HG03139 (cell line): ENCODE results near the gene USP9Y.

ENCODE experiments used
- ATAC-seq: cut with Tn5 transposase; IDR thresholded peaks from one replicate; pipeline ENCODE4 v1.9.1; 2021; ENCODE audit not compliant: unreplicated experiment

The USP9Y gene

DNA sequence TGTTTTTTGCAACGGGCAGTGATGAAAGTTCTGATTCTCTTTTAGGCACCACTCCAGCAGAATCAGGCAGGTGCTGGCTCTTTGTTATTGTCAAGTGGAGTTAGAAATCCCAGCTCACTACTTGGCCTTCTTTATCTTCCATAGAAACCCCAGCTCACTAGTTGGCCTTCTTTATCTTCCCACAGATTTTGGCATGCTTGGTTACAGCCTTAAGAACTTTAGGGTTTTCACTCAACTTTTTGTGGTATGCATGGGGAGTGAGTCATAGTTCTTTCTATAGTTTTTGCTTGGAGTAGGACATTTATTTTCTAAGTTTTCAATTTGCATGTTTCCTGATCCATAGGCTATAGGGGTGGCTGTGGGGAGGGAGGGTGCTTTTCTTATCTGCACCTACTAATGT, 55.0 kb downstream of the USP9Y start:
- no peak for ATAC-seq

- ATAC-seq: no peak
These were observed 64.9 kb downstream of the USP9Y start for GRCh38 chrY:12765976-12766375.

- no peak for ATAC-seq
These were observed 83.5 kb downstream of the USP9Y start for GRCh38 chrY:12784521-12784920.

DNA sequence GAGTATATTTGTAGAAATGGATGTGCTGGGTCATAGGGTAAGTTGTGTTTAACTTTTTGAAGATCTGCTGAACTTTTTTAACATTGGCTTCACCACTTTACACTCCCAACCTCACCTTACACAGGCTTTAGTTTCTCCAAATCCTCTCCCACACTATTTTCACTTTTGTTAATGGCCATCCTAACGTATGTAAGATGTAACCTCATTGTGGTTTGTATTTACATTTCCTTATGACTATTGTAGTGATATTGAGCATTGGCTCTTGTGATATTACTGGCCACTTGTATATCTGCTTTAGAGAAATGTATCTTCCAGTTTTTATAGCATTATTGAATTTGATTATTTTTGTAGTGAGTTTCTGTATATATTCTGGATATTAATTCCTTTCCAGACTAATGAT, 93.0 kb downstream of the USP9Y start:
- ATAC-seq: no peak

DNA sequence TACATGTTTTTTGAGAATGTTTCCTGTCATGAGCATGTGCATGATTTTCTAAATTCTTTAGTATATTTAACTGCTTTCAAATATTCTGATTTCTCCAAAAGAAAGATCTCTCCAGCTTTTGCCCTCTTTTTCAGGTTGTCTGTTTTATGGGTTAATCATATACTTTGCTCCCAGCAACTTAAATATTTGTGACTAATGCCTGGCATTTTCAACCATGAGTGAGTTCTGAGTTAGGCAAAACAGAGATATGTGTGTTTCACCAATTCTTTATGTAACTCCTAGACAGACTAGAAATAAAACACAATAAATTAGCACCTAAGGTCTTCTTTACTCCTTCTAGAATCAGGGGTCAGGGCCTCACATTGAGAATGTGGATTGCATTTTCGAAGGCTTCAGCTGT, 107.0 kb downstream of the USP9Y start:
- ATAC-seq: no peak

DNA sequence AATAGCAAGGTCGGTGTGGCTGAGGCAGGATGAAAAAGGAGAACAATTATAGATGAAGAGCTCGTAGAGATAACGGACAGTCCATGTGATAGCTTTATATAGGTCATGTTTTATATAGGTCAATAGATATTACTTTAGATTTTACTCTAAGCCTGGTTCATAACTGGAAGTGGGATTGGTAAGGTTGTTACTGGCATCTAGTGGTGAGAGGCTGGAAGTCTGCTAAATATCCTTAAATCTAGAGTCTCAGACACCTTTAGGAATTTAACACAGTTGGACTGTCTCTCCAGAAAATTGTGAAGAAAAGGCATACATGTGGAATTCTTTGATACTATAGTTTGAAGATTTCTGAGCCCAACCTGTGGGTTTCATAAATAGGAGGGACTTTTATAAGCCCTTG, 108.0 kb downstream of the USP9Y start:
- no peak for ATAC-seq

DNA sequence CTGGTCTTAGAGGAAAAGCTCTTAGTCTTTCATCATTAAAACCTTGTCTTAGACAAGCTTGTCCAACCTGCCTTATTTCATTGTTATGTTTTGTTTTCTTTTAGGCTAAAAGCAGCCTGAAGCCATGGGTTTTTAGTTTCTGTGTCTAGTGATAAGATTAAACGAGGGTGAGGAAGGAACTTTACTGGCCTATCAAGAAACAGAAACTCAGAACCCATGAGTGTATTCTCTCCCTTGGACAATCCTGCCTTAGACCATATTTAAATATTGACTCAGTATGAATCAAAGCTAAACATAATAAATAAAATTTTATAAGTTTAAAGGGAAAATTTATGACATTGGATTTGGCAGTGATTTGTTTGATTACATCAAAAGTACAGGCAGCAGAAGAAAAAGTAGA, 122.4 kb downstream of the USP9Y start:
- no peak for ATAC-seq

DNA sequence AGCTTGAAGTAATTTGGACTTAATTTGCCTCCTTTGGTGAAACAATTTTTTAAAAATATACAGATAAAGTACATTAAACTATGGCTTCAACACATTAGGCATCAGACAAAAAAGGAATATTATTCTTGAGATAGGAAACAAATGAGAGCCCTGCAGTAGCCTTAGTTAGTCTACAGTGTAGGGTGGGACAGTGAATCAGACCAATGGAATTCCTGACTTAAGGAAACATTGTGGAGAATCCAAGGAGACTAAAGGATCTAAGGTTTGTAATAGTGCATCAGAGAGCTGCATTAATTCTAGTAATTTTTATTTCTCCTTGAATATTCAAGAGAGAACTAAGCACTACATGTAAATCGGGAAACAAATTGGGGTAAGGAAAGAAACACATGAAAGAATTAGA, 125.8 kb downstream of the USP9Y start:
- ATAC-seq: no peak

DNA sequence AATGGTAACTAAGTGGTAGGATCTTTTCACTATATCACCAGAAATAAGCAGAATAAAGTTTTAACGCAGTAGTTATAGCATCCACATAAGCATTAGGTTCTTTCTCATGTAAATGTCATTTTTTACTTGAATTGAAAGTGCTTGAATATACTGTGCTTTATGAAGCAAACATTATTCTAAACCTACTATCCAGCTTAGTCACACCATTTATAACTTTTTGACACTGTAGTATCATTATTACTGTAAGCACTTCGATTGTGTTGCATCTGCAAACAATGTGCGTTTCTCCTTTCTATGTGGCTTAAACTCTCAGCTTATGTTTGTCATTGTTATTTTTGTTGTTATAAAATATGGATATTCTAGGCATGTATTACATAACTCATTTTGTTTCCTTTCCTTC, 132.3 kb downstream of the USP9Y start:
- ATAC-seq: no peak

DNA sequence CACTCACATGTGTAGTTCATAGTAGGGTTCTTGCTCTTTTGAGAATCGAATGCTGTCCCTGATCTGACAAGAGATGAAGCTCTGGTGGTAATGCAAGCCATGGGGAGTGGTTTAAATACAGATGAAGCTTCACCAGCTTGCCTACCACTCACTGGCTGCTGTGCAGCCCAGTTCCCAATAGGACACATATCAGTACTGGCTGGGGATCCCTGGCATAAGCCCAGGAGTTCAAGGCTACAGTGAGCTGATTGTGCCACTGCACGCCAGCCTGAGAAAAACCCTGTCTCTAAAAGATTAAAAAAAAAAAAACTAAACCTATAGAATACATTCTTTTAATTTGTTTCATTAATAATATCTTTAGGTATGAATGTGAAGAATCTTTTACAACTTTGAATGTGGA, 136.5 kb downstream of the USP9Y start:
- ATAC-seq: no peak

GRCh38 chrY:12841368-12841767, 140.3 kb downstream of the USP9Y start:
- ATAC-seq: no peak

- no peak for ATAC-seq
These were observed 145.8 kb downstream of the USP9Y start for GRCh38 chrY:12846793-12847192.

- ATAC-seq: no peak
These were observed 154.8 kb downstream of the USP9Y start for GRCh38 chrY:12855791-12856275.

GRCh38 chrY:12867960-12868359, 166.9 kb downstream of the USP9Y start:
- no peak for ATAC-seq

- no peak for ATAC-seq
These were observed 195.9 kb downstream of the USP9Y start for GRCh38 chrY:12896973-12897372.

GRCh38 chrY:12898604-12899003, 197.6 kb downstream of the USP9Y start:
- ATAC-seq: no peak

DNA sequence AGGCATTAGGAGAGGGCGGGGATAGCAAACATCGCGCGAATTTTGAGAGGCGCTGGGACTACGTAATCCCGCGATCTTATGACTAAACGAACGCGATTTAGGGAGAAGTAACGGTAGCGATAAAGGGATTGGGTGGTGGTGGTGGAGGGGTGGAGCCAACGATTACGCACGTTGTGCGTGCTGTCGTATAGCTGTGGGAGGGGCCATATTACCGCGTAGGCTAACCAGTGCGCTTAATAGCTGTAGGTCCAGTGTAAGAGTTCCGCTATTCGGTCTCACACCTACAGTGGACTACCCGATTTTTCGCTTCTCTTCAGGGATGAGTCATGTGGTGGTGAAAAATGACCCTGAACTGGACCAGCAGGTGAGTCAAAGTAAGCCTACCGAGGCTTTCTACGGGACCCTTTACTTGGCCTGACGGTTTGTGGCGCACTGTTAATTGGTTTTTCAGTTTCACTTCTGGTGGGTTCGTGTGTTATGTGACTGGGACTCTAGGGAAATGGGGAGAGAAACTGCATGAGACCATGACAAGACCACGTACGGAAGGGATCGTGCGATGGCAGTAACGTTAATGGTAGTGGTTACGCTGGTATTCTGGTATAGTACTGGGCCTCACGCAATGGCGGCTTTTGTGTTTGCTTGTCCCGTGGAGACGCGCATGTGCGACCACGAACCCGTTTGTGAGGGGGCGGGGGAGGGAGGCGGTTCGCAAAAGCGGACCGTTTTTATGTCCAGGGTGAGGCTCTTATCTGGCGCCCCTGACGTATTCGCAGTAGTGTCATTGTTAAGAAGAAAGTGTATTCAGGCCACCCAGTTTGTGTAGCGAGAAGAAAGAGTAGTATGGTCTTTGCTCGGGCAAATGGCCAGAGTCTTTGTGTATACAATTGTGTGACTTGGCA, 203.8 kb downstream of the USP9Y start, which contains the start of gene DDX3Y:
TSS of gene DDX3Y (plus strand) at position 251 of the 899 bp plus-strand sequence. CDS start at position 320, 69 bp downstream.
- ATAC-seq: peak; percentile 83

DNA sequence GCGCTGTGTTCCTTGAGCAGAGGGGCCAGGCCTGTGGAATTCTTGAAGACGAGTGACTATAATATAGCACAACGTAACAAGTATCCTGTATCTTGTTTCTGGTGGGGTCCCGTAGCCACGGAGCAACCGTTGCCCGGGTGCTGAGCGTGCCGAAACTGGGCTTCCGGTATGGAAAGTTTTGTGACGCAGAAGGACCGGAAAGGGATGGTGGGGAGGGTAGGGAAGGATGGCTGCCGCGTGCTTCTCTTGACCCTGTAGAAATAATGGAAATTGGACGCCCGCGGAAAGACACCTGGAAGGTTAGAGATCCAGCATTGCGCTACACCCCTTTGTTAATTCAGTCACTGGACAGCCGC, 204.5 kb downstream of the USP9Y start:
- ATAC-seq: peak; percentile 38

DNA sequence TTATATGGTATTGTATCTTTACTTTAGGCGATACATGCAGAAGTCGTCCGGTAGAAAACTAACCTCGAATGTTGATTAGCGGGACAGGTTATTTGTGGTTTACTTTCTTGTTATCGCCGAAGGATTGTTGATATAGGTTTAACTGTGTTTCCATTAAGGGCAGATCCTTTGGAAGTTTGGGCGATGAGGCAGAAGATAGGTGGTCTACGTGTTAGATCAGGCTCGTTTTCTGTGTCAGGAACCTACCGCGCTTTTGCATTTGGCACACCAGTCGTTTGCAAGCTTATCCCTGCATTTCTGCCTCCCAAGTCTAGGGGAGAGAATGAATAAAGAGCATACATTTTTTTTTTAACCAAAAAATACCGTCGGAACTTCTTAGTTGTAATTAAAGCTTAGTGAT, 204.9 kb downstream of the USP9Y start:
- no peak for ATAC-seq
